Pancreas (tissue), 10 donors: Measurements from ENCODE around the gene BRCA1. TPM values are rescaled to one million over a fixed set of nuclear protein-coding genes. Genes with fewer than 3 reads are reported as not detected.

Source experiments
- ATAC-seq, 4 donors: fragments of 200-7000 bp; cut with Tn5 transposase; one replicate each; pipeline versions ENCODE4 v1.8.0 to v1.9.1; 2020; ENCODE audit warnings: mild to moderate bottlenecking in 4 of 4, moderate library complexity in 4 of 4
- DNase-seq, 6 donors: peaks; one replicate each; pipeline ENCODE4 v3.0.0-alpha.2; 2020
- FAIRE-seq: peaks from 2 replicates; lab custom pipeline; 2012; peaks lifted over from hg19 to GRCh38; lab: Jason Lieb, UNC
- H3K27ac ChIP-seq, 4 donors: fragments of 200-600 bp; sonication (generic); 1 replicate in 3 of 4; 2 replicates in 1 of 4; pipeline versions ENCODE4 v1.5.0 to v1.8.0; 2020
- H3K27me3 ChIP-seq, 4 donors: fragments of 200-600 bp; one replicate each; pipeline ENCODE4 v1.8.0; 2021
- H3K36me3 ChIP-seq, 3 donors: fragments of 200-600 bp; sonication (generic) in 1 of 3; one replicate each; pipeline versions ENCODE4 v1.5.0 to v1.8.0; 2020 to 2021
- H3K4me1 ChIP-seq, 3 donors: fragments of 200-600 bp; one replicate each; pipeline ENCODE4 v1.8.0; 2021
- H3K4me3 ChIP-seq, 4 donors: fragments of 200-600 bp; sonication (generic) in 2 of 4; one replicate each; pipeline versions ENCODE4 v1.5.0 to v1.8.0; 2020 to 2021
- H3K9me3 ChIP-seq, 4 donors: fragments of 200-600 bp; one replicate each; pipeline ENCODE4 v1.8.0; 2021
- CTCF ChIP-seq, 4 donors: fragments of 200-600 bp; sonication (generic) in 3 of 4; IDR thresholded peaks; one replicate each; pipeline versions ENCODE4 v1.5.0 to v1.8.0; 2021; ENCODE audit warnings: antibody characterized with exemption in 4 of 4
- WGBS, 2 donors: extraction: QIAGEN DNeasy Blood & Tissue Kit; methylation state at CpG; one replicate each; pipeline ENCODE4 v1.1.7; 2013; 5-methylcytosine and 5-hydroxymethylcytosine counted together
- intact Hi-C, 3 donors: fragments of 100-400 bp; cut with DNase I; formaldehyde crosslinking; loops; one replicate each; pipeline versions ENCODE4 v1.11.1 to v1.14.2; 2022
- polyA plus RNA-seq, 2 donors: library from polyadenylated mRNA; stranded (reverse); fragments of 200-250 nt; gene quantifications; one replicate each; pipeline ENCODE4 v1.2.3, GENCODE V29; 2013
- total RNA-seq, 6 donors: library from RNA; stranded (reverse); fragmentation: NEBNext Ultra II Directional in 4 of 6; extraction: Animal tissue kit (Norgen Biotek cat#: 25700) in 4 of 6; gene quantifications; one replicate each; pipeline versions ENCODE4 v1.2.1 to v1.2.4, GENCODE V29; 2021 to 2023
- donor health status: healthy with polysubstance abuse.
- donor health status: DM: no; HTN: no; CAD: no; lungs with moderate emphysema.
- donor health status: DM: no; HTN: no; CAD: no.
- donor health status: control.
- donor health status: control.
- donor health status: Bipolar disorder and iron deficiency.
- donor health status: DM: yes; HTN: yes; CAD: no.
- donor health status: DM: no; HTN: no; CAD: no.
- donor health status: DM: no; HTN: no; CAD: no.
- donor health status: DM: yes; HTN: yes; CAD: no.

The BRCA1 gene
- total and polyA plus RNA-seq, 8 donors: 1.1 to 4.6 (median 2.4) TPM

GRCh38 chr17:43033948-43034881 lies 90.9 kb downstream of the BRCA1 start:
- H3K27me3 ChIP-seq: no peaks in the 10 kb centered on the region
- DNase-seq: no peak
- no peak overlapping the region for H3K4me3 ChIP-seq
- no peaks in the 10 kb centered on the region for H3K4me1 ChIP-seq
- ATAC-seq: no peak
- WGBS, 2 donors: 55 to 59% methylated on average over 12 of the region's 12 CpGs
- no peaks in the 10 kb centered on the region for H3K9me3 ChIP-seq
- no peak for TF ChIP-seq CTCF (IDR thresholded peaks at IDR 0.05)
- no peak for FAIRE-seq
- H3K27ac ChIP-seq: no peak overlapping the region
- no peaks in the 10 kb centered on the region for H3K36me3 ChIP-seq
- intact Hi-C loops: no loop called here

- intact Hi-C loops: no loop called here
- DNase-seq (no peak), FAIRE-seq (no peak), ATAC-seq (no peak)
- no peaks in the 10 kb centered on the region for H3K9me3 ChIP-seq
- H3K36me3 ChIP-seq: no peaks in the 10 kb centered on the region
- 69 to 77% methylated on average over 3 of the region's 3 CpGs for WGBS, 2 donors
- H3K27me3 ChIP-seq: no peaks in the 10 kb centered on the region
- no peak overlapping the region for H3K27ac ChIP-seq
- H3K4me1 ChIP-seq: no peaks in the 10 kb centered on the region
- H3K4me3 ChIP-seq: no peak overlapping the region
- no peak for TF ChIP-seq CTCF (IDR thresholded peaks at IDR 0.05)
Measured at GRCh38 chr17:43031666-43032065, 93.5 kb downstream of the BRCA1 start.

- H3K9me3 ChIP-seq: no peaks in the 10 kb centered on the region
- H3K36me3 ChIP-seq: no peaks in the 10 kb centered on the region
- ATAC-seq (no peak), FAIRE-seq (no peak), DNase-seq (no peak)
- H3K4me3 ChIP-seq: no peak overlapping the region
- H3K27ac ChIP-seq: no peak overlapping the region
- WGBS, 2 donors: 60 to 68% methylated on average over 6 of the region's 6 CpGs
- intact Hi-C loops: no loop called here
- no peak for TF ChIP-seq CTCF (IDR thresholded peaks at IDR 0.05)
- no peaks in the 10 kb centered on the region for H3K4me1 ChIP-seq
- H3K27me3 ChIP-seq: no peaks in the 10 kb centered on the region
Measured at GRCh38 chr17:43030137-43030767, 94.9 kb downstream of the BRCA1 start.

- H3K27ac ChIP-seq: no peak overlapping the region
- intact Hi-C loops: no loop called here
- 77 to 80% methylated on average over 17 of the region's 17 CpGs for WGBS, 2 donors
Measured at GRCh38 chr17:43028221-43028861, 96.8 kb downstream of the BRCA1 start.

More at GRCh38 chr17:43028221-43028861, 96.8 kb downstream of the BRCA1 start:
- FAIRE-seq: no peak
- ATAC-seq: no peak
- peaks cover 0 to 7% (median 3%) of the 10 kb centered on the region in 3 donors for H3K4me1 ChIP-seq
- no peaks in the 10 kb centered on the region for H3K9me3 ChIP-seq
- no peaks in the 10 kb centered on the region for H3K27me3 ChIP-seq
- no peak for TF ChIP-seq CTCF (IDR thresholded peaks at IDR 0.05)
- no peak overlapping the region for H3K4me3 ChIP-seq
- H3K36me3 ChIP-seq: no peaks in the 10 kb centered on the region
- no peak for DNase-seq
